GM08714 (cell line): ENCODE results near the gene IL18R1.

ENCODE experiments used
- H3K4me3 ChIP-seq: fragments of 200-500 bp; sonication (Bioruptor generic); 2 replicates; pipeline ENCODE4 v1.5.1; 2014; ENCODE audit warnings: mild to moderate bottlenecking, low read length, inconsistent platforms
- ZNF274 ChIP-seq: IDR thresholded peaks from 2 replicates; pipeline ENCODE4 v1.6.1; 2012; ENCODE audit warnings: mild to moderate bottlenecking, low read depth, low read length

The IL18R1 gene

DNA sequence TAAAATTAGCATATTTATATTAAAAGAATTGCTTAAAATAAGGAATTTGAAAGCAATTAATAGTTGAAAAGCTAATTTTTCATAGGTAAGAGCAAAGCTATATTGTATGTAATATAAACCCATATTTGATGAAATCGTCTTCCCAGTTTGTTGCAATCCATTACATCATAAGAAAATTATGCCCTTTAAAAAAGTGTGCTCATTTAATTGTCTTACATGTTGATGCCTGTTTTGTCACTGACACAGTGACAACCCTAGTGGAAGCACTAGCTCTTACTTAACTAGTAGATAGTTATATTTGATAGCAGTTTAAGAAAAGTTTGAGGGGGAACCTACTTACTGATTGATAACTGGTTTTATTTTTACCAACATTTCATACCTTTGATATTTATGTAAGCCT lies 37.3 kb downstream of the IL18R1 start:
- no peak overlapping the region for H3K4me3 ChIP-seq
- no peak for TF ChIP-seq ZNF274

DNA sequence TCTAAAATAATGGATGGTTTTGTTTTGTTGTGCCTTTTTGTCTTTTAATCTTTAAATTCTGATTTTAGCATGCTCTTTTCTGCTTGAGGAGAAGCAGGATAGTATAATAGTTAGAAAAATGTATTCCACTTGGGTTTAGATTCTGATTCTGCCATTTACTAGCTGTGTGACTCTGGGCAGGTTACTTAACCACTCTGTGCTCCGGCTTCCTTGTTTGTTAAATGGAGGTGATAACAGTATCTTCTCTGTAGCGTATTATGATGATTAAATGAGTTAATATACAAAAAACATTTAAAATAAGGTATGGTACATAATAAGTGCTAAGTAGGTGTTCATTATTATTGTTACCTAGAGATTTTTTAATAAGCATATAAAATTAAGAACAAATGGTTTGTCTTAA lies 40.4 kb downstream of the IL18R1 start:
- H3K4me3 ChIP-seq = no peak overlapping the region
- no peak for TF ChIP-seq ZNF274

DNA sequence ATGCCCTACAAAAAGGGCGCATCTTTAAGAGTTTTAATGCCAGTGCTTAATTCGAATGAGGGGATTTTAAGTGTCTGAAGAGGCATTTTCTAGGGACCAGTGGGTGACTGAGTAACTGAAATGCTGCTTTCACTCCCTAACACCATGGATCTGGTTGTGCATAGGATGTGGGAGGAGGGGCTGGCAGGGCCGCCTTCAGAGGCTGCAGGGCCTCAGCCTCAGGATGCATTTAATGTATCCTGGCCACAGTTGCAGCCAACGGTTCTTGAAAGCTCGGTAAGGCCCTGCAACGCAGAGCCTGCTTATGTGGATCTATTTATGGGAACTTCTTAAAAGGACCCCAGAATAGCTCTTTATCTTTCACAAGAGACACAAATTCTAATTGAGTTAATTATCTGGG lies 41.6 kb downstream of the IL18R1 start:
- H3K4me3 ChIP-seq = no peak overlapping the region
- TF ChIP-seq ZNF274 = no peak

DNA sequence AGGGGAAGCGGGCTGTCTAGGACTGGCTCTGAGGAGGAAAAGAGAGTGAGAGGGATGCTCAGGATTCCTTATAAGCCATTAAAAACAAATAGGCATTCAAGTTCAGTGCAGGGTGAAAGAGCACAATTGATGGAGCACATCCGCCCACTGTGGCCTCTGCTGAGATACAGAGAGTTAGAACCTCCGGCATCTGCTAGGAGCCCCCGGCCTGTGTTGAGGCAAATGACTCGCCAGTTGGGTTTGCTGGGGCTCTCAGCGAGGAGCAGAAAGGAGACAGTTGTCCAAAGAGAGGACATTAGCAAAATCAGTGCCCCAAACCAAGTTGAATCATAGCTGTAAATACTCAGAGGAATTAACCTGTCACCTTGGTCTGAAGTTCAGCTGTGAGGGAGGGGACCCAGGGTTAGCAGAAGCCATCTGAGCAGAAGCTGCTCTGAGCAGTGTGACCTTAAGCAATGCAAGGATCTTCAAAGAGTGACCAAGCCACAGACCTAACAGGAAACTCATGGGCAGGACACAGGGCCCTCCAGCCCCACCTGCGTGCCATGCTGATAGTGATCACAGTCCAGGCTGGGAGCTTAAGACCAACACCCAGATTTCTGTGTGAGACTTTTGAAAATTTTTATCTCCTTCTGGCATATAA lies 44.0 kb downstream of the IL18R1 start:
- TF ChIP-seq ZNF274 = no peak

DNA sequence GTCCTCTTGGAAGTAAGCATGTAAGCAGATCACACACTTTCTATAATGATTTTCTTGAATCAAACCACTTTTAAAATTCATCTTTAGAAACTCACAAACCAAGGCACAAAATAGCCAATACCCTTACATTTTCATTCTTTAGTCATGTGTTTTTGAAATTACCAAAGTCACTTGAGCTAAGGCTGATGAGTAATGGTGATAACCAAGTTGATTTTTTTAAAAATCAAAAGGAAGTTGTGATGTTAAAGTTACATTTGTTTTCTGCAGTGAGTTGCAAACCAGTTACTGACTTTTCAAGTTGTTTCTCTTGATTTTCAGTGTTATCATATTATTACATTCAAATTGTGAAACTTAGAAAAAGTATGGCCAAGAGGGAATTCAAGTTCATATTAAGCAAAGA lies 45.9 kb downstream of the IL18R1 start:
- TF ChIP-seq ZNF274 = no peak
- no peak overlapping the region for H3K4me3 ChIP-seq

More for the DNA sequence above, 44.0 kb downstream of the IL18R1 start:
- no peak overlapping the region for H3K4me3 ChIP-seq

DNA sequence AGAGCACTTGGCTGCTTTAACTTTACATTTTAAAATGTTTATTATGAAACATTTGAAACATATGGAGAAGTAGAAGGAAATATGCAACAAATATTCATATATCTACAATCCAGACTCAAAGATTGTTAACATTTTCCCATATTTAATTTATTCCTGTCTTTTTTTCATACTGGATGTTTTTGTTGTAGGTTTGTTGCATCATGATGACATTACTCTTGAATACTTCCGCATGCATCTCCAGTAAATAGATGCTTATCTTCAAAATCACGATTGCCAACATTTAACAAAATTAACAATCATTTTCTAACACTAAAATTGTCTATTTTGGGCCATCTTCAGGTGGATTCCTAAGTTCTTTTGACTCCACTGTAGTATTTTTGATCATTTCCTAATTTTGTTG lies 46.3 kb downstream of the IL18R1 start:
- no peak overlapping the region for H3K4me3 ChIP-seq
- TF ChIP-seq ZNF274 = no peak

DNA sequence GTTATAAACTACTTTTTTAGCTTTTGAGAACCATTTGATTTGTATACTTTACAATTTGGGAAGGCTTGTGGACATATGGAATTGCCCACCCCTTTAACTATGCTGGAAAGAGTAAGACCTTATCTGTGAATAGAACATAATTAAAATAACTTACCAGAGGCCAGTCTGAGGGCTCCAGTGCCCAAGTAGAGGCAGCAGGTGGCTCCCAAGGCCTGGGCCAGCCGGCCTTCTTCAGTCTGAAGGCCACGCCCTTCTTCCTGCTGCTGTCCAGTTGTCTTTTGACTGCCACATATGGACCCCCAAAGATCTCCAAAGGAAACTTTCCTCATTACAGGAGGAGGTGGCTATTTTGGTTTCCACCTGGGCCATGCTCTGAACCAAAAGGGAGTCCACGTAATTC lies 55.4 kb downstream of the IL18R1 start:
- TF ChIP-seq ZNF274 = no peak
- H3K4me3 ChIP-seq = no peak overlapping the region

DNA sequence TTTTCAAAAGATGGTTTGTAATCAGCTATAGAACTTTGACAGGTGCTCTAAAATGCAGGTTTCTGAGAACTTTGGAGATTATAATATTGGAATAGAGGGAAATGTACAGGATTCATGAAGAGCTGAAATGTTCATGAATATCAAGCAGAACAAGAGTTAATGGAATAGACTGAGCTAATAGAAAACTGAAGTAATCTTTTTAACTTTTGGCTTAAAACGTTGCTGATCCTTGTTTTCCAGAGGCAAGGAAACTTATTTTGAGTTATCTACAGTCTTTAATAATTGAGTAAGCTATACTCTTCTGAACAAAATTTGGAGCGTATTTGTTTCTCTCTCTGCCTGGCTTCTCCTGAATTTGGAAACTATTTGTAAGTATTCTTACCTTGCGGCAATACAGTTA lies 56.6 kb downstream of the IL18R1 start:
- no peak for TF ChIP-seq ZNF274
- H3K4me3 ChIP-seq = no peak overlapping the region

DNA sequence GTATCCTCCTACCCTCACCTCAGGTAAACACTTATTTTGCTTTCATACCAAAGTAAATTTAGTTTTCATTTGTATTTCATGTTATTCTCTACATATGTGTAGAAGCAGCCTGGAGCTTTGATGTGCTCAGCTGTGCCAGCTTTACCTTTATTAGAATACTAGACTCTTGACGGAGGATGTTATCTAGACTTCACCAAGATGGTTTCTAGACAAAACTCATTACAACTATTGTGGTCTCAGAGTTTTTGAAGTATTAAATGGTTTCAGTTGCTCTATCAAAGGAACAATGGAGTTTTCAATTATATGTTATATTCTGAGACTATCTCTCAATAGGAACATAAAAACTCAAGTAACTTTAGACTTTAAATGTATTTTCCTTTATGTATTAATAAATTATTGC lies 62.4 kb downstream of the IL18R1 start:
- H3K4me3 ChIP-seq = no peak overlapping the region
- TF ChIP-seq ZNF274 = no peak

DNA sequence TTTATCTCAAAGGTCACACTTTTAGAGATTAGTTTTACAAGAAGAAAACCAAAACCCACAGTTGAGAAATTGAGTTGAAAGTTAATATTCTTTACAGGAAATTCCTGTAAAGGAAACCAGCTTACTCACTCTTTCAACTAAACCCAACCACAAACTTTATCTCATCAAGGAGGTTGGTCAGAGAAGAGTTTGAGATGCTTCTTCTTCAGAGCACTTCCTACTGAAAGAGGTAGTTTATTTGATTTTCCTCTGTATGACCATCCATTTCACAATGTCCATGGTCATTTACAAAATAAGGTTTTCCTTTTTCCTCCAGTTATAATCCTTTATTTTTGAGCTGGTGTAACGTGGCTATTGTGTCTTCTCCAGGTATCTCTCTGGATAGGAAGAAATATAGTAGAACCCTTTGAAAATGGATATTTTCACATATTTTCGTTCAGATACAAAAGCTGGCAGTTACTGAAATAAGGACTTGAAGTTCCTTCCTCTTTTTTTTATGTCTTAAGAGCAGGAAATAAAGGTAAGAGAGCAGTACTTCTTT lies 62.9 kb downstream of the IL18R1 start:
- H3K4me3 ChIP-seq = no peak overlapping the region

DNA sequence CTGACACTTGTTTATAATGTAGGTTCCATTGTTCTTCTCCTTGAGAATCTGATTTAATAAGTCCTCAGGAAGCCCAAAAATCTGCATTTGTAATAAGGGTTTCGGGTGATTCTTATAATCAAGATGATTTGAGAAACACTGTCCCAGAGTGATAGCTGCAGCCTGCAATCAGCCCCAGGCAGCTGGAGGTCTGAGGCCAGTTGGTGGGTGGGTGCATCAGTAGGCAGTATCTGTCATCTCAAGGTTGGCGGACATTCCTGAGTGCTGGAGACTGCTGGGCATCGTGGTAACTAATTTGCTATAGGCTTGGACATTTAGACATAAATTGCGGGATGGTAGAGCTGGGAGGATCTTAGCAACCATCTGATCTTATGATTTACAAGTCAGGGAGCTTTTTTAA lies 64.7 kb downstream of the IL18R1 start:
- no peak for TF ChIP-seq ZNF274
- no peak overlapping the region for H3K4me3 ChIP-seq

More for the DNA sequence above, 62.9 kb downstream of the IL18R1 start:
- TF ChIP-seq ZNF274 = no peak

DNA sequence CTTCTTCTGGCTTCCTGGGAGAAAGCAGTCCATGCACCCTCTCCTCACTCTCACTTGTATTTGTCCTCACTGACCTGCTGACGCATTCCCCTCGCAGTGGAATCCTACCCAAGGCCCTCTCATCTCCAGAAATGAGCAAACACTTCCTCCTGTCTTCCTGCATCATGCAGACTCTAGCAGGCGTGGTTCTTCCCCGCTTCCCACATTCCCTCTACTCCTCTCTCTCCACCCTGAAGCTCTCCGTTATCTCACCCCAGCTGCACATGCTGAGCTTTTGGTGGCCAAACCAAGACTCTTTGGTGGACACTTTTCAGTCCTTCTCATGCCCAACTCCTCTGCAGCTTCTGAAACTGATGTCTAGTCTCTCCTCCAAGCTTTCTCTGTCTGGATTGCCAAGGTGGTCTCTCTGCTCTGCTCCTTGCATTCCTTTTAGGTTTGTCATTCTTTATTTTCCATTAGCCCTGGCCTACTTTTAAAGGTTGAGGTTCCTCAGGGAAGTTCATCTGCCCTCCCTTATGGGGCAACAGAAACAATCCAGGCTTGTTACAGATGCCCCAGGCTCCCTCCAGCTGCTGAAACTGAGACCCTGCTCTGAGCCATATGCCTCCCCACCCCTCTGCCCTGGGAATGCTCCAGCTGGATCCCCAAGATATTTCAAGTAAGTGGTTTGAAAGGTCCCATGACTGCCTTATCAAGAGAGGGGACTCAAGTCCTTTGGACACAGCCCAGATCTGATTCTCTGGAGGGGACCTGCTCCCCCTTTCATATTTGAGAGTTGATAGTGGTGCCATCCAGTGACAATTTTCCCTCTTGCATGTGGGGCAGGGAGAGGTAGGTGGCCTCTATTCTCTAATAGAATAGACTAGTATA lies 66.5 kb downstream of the IL18R1 start:
- TF ChIP-seq ZNF274 = no peak

DNA sequence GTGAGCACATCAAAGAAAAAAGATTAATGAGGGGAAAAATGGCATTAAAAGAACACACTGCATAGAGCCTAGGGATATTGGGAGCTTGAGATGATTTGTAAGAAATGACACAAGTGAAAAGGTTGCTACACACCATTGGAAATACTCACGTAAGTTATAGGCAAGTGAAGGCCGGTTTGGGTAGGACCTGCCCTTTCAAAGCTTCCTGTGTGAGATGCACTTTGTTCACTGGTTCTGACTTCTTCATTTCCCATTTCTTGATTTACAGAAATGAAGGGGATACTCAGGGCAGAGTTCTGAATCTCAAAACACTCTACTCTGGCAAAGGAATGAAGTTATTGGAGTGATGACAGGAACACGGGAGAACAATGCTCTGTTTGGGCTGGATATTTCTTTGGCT lies 67.3 kb downstream of the IL18R1 start, which contains the start of gene IL18RAP:
IL18RAP (plus strand) TSS at position 251 of the 400 bp plus-strand sequence; CDS start at position 369, 118 bp downstream.
- H3K4me3 ChIP-seq = no peak within 1 kb of the TSS
- TF ChIP-seq ZNF274 = no peak

More for the DNA sequence above, 66.5 kb downstream of the IL18R1 start:
- no peak overlapping the region for H3K4me3 ChIP-seq

DNA sequence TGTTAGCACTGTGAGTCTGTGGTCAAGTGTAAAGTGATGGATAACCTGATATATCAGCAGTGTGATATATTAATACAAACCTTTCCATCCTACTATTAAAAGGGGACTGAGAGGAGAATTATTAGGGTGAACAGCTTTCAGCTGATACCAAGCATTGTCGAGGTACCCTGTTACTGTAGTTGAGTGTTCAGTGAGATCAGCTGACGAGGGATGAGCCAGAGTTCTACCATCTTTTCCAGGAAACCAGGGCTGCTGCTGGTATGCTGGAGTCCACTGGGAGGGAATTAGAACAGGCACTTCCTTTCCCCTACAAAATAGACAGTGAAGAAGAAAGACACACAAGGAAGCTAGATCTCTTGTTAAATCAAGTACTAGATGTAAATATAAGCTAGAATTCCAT lies 67.8 kb downstream of the IL18R1 start:
- H3K4me3 ChIP-seq = no peak overlapping the region
- no peak for TF ChIP-seq ZNF274

DNA sequence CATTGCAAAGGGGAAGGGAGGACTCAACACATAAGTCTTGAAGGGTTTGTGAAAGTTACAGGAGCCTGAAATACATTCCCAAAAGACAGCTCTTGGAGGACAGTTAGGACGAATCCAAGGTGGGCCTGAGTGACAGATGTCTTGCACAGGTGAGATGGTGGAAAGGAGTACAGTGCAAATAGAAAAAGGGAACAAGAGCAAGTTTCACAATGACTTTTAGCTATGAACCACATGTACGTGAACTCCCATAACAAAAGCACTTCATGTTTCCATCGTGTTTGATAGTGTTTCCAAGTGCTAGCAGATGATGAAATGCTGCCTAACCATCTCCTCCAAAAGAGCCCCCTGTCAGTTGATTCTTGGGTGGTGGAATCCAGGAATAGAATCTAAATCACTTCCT lies 69.2 kb downstream of the IL18R1 start:
- TF ChIP-seq ZNF274 = no peak
- H3K4me3 ChIP-seq = no peak overlapping the region
